Suprapubic skin (tissue), 4 donors: Measurements from ENCODE around the gene TSGA10.

Experiments used
- CTCF ChIP-seq, 2 donors: fragments of 200-600 bp in 1 of 2; fragments of 450-650 bp in 1 of 2; sonication (generic) in 1 of 2; IDR thresholded peaks; one replicate each; pipeline ENCODE4 v1.5.1; 2016 to 2019; ENCODE audit warnings: antibody characterized with exemption in 2 of 2, mild to moderate bottlenecking in 1 of 2, moderate library complexity in 1 of 2
- POLR2A ChIP-seq, 2 donors: fragments of 450-650 bp; IDR thresholded peaks; one replicate each; pipeline ENCODE4 v1.6.1; 2017; ENCODE audit warnings: antibody characterized with exemption in 2 of 2, mild to moderate bottlenecking in 2 of 2, moderate library complexity in 2 of 2
- POLR2AphosphoS5 ChIP-seq, 3 donors: sonication (generic); formaldehyde crosslinking; IDR thresholded peaks; one replicate each; pipeline ENCODE4 v1.6.1; 2017; ENCODE audit warnings: antibody characterized with exemption in 3 of 3

GRCh38 chr2:99141110-99142108 is 13.3 kb downstream of the TSGA10 start, which contains the start of gene C2orf15:
- TF ChIP-seq CTCF (IDR thresholded peaks at IDR 0.05) (no peak), POLR2A (IDR thresholded peaks at IDR 0.05) (peak in 1 of 2 donors; percentile 56), POLR2AphosphoS5 (IDR thresholded peaks at IDR 0.05) (no peak)
